Forelimb muscle (tissue), 1 donor: ENCODE results near the gene GPR101. TPM values are rescaled to one million over a fixed set of nuclear protein-coding genes. Genes with fewer than 3 reads are reported as not detected.

Source experiments
- DNase-seq: peaks from one replicate; pipeline ENCODE4 v3.0.0-alpha.2; 2013; ENCODE audit warnings: low read depth
- polyA plus RNA-seq: library from polyadenylated mRNA; unstranded; fragments of 120-200 nt; gene quantifications from one replicate; pipeline ENCODE4 v1.2.1, GENCODE V29; 2013; ENCODE audit not compliant: insufficient read length

Gene GPR101, protein sequence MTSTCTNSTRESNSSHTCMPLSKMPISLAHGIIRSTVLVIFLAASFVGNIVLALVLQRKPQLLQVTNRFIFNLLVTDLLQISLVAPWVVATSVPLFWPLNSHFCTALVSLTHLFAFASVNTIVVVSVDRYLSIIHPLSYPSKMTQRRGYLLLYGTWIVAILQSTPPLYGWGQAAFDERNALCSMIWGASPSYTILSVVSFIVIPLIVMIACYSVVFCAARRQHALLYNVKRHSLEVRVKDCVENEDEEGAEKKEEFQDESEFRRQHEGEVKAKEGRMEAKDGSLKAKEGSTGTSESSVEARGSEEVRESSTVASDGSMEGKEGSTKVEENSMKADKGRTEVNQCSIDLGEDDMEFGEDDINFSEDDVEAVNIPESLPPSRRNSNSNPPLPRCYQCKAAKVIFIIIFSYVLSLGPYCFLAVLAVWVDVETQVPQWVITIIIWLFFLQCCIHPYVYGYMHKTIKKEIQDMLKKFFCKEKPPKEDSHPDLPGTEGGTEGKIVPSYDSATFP
- polyA plus RNA-seq = not detected

DNA sequence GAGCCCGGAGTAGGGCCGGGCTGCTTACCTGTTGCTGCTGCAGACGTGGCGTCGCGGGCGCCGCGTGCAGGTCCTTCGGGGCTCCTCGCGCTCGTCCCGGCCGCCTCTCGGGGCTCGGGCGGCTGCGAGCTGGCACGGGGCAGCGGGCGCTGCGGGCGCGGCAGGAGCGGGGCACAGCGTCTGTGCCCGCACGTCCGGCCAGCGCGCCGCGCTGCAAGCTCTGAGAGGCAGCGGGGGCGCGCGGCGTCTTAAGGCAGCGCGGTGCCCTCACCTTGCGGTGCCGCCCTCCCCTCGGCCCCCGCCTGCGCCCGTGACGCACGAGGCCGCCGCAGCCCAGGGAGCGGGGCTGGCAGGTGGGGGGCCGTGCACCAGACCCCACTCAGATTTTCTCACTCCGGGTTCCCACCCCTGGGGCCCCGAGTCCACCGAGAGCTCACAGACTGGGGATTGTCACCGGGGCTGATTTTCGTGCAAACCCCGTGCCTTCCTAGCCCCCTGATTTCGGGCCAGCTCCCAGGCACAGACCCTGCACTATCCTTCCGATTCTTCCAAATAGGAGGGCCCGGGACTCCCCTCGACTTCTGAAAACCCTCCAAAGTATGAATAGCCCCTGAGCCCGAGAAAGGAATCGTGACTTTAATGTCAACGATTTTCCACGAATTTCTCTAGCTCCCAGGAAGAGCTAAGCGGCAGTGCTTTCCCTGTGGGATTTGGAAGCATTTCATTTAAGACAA lies at the start of gene GPR101:
Gene GPR101, minus strand, starts transcription at position 222 of the 734 bp plus-strand sequence. CDS start 2,321 bp downstream, outside the sequence.
- DNase-seq = no peak

DNA sequence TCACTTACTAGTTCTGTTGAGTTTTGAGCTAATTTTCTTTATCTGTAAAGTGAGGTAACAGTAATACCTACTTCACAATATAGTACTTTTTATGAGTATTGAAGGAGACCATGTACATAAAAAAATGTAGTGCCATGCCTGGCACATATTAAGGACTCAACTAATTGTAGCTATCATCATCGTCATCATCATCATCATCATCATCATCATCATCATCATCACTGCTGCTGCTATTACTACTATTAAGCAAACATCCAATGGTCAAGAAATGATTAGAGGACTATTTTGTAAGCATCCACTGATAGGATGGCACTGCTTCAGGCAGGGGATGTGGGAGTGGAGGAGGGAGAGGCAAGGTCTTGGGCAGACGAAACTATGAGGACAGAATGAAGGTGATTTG lies 47.4 kb upstream of the GPR101 start:
- no peak for DNase-seq

DNA sequence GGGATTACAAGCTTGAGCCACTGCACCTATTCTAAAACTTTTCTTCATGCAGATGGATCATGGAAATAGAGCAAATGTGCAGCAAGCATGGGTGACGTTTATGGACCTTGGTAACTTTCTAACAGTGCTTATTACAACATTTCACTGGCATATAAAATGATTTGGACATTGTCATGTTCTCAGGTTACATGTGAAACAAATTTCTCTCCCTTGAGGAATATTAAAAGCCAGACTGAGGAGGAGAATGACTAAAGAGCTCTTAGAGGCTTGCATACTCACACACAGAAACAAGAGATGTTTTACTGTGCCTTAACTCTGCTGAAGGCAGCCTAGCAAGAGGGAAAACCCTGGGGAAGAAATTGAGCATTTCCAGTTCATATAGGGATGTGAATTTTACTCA lies 38.6 kb upstream of the GPR101 start:
- DNase-seq = no peak

DNA sequence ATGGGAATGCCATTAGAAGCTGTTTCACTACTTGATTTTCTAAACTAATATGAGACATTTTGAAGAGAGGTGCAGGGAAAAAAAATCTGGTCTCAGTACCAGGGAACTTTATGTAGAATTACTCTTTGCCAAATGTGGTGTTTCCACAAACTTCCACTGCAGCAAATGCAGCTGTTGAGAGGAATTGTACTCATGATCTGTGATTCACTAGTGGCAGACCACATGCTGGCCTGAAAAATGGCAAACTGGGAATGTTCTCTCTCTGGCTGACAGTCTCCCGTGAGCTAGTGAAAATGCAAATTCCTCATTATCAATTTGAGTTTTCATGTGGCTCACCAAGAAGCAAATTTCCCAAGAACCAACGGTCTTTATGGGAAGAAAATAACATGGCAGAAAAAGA lies 37.8 kb upstream of the GPR101 start:
- no peak for DNase-seq

DNA sequence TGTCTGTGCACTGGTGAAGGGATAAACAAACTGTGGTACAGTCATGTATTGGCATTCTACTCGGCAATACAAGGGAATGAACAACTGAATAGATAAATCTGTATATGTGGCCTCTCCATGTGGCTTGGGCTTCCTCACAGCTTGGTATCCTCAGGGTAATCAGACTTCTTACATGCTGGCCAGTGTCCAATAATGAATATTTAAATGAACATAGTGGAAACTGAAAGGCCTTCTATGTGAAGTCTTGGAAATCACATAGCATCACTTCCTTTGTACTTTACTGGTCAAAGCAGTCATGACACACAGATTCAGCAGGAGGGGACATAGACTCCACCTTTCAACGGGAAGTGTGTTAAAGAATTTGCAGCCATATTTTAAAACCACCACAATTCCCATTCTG lies 33.4 kb upstream of the GPR101 start:
- DNase-seq = no peak

DNA sequence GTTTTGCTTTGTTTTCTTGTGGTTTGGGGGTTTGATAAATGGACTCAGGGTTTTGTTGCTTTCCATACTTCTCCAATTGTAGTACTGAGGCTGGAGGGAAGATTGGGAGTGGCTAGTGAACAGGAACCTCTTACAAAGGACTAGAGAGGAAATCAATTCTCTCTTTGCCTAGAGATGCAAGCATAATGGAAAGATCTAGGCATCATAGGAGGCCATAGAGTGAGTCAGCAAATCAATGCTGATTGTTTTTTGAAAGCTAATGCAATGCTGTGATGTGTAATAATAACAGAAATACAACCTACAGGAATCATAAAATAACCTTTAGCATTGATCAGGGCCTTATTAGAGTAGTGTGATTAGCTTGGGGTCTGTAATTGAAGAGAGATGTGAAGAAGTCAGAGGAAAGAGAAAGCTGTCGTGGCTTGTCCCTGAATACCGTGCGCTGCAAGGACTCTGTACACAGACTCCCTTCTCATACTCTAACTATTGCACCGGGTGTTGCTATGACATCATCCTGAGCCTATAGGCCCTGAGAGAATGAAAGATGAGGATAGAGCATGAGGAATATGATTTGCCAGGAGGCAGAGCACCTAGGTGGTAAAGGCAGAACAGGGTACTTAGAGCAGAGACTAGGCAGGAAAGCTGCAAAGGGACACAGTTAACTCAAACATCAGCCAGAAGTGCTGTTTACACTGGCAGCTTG lies 29.3 kb upstream of the GPR101 start:
- no peak for DNase-seq

DNA sequence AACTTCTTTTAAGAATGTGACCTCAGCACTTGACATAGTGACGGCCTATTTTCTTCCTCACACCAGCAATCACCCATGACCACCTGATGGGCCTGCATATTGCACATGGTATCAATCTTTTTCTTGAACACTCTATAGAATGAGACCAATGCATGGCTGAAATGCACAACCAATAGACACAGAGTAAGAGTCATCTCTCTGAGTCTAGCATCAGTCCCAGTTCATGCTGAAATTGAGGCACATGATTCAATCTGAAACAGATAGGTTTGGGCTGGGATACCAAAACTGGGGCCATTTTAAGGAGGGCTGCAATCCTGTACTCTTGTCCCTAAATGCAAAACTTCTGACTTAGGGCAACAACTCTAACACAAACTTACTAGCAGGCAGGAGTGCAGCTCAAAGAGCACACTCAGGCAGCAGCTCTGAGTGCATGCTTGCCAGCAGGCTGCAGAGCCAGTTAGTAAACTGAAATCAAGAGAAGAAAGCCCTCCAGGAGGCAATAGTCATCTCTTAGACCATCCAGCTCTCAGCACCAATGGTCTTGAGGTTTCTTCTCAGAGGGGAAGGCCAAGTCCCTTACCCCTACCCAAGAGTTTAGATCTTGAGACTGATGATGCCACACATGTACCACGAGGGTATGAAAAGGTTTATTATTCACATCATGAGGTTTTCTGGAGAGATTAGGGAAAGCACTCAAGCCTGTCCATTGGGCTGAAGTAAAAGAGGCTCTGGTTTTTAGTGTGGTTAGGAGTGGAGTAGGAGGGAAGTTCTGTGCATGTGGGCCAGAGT lies 24.7 kb upstream of the GPR101 start:
- no peak for DNase-seq

DNA sequence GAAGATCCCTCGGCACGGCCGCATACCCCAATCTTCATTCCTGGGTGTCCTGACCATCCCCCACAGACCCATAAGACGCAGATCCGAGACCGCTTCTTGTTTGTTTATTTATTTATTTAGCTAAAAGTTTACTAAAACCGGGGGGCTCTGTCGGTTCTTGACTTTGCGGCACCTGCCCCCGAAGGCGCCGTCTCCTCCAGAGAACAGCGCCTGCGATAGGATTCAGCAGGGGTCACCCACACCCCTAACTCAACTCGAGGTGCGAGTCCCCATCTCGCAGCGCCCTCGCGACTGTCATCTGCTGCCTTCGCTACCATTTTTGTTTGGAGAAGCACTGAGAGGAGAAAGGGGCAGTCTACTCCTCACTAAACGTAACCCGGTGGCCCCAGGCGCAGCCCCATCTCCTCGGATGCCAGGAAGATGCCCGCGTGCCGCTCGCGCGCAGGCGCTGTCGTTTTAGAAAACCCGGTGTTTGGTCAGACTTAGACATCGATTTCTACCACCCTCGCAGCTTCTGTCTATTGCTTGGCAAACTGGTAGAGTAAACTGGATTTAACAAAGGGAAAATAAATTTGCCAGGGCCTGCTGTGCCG lies 18.9 kb upstream of the GPR101 start:
- DNase-seq = no peak

DNA sequence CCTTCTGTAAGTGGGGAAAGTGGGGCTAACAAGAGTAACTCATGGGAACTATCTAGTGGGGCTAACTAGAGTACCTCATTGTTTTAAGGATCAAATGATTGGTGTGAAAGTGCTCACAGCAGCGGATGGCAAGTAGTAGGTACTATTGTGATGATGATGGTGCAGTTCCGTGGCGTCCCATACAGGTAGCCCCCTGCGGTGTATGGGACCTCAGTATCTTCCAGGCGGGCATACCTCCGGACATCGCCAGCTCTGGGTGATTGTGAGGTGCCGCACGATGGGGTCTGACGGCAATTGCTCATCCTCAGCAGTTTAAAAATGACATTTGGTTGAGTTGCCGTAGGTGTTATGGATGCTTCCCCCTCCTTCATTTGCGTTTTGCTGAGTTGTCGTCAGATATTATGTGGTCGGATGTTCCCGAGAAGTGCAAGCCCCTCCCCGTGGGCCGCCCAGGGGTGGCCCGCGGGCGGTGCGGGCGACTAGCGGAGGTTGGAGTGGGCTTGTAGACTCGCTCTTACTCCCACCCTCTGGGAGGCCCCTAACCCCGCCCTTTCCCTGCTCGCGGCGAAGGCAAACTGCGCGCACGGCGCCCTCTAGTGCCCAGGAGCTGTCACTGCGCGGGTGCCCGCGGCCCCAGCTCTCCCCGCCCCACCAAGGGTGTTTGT lies 18.3 kb upstream of the GPR101 start:
- DNase-seq = no peak

DNA sequence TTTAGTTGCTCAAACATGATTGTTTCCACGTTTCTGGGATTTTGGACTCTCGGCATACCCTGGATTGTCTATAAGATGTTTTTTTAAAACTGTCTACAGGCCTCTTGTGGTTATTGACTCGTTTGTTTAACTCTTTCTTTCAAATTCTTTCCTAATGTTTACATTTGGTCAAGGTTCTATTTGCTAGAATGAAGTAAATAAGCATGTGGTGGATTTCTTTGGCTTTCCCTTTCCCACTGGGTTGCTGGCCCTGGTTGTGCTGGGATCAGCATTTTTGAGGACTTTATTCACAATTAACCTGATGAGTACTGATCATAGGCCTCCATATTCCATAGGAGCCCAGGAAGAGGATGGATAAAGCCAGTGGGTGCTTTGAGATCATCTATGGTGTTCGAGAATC lies 11.1 kb upstream of the GPR101 start:
- no peak for DNase-seq

DNA sequence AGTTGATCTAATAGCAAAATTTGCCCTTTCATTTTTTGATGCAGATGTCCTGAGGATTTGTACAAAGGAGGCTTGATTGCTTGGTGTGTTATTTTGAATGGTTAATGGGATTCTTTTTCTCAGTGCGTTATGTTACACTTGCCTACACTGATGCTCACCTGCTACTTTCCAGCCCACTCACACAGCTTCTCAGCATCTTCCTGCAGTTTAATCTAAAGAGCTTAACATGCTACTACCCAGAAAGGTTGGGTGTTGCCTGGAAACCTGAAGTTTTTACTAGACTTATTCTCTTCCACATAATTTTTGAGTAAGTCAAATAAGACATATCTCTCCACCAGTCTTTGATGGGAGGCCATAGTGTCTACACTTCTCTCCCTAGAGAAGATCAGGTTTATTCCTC lies 9.9 kb upstream of the GPR101 start:
- DNase-seq = no peak

DNA sequence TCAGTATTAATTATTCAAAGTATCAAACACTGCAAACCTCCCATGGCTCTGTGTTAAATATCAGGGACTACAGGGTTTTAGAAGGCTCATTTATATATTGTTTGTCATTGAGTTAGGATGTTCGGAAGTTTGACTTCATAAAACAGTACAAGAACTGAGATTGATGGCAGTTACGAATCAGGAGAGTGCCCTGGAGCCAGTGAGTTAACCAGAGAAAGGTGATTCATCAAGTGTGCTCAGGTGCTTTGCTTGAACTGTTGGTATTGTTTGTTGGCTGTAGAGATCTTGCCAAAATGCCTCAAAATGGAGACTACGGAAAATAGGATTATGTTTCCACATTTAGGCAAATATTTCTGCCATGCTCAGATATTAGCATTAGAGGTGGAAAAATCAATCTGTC lies 7.5 kb upstream of the GPR101 start:
- DNase-seq = no peak

DNA sequence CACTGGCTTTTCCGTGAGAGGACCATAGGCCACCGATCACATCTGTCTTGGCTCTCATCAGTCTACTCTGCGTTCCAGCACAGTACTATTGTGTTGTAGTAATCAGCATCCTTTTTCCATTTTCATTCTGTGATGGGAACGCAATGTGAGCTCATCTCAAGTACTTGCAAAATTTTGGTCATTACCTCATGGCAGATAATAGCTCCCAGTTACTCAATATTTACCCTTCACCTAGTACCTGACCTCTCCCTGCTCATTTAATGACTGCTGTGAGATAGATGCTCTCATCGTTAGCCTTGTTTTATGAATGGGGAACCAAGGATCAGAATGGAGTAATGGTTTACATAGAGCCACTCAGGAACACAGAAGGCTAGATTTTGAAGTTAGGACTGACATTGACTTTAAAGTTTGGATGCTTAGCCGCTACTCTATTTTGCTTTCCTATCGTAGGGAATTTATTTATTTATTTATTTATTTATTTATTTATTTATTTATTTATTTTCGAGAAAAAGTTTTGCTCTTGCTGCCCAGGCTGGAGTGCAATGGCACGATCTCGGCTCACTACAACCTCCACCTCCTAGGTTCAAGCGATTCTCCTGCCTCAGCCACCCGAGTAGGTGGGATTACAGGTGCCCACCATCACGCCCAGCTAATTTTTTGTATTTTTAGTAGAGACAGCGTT lies 6.5 kb upstream of the GPR101 start:
- DNase-seq = no peak

DNA sequence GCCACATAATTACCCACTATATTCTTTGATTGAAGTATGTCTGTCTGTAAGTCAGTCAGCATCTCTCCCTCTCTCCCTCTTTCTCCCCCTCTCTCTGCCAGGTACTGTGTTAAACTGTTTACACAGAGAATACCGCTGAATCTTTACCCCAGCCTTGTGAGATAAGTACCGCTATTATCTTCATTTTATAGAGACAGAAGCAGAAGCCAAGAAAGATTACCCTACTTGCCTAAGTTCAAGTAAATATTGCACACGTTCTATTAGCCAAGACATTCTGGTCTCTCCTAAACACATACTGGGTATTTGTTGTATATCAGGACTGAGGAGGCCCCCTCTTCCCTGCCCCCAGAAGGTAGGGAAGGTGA lies 695 bp upstream of the GPR101 start:
- DNase-seq = no peak

DNA sequence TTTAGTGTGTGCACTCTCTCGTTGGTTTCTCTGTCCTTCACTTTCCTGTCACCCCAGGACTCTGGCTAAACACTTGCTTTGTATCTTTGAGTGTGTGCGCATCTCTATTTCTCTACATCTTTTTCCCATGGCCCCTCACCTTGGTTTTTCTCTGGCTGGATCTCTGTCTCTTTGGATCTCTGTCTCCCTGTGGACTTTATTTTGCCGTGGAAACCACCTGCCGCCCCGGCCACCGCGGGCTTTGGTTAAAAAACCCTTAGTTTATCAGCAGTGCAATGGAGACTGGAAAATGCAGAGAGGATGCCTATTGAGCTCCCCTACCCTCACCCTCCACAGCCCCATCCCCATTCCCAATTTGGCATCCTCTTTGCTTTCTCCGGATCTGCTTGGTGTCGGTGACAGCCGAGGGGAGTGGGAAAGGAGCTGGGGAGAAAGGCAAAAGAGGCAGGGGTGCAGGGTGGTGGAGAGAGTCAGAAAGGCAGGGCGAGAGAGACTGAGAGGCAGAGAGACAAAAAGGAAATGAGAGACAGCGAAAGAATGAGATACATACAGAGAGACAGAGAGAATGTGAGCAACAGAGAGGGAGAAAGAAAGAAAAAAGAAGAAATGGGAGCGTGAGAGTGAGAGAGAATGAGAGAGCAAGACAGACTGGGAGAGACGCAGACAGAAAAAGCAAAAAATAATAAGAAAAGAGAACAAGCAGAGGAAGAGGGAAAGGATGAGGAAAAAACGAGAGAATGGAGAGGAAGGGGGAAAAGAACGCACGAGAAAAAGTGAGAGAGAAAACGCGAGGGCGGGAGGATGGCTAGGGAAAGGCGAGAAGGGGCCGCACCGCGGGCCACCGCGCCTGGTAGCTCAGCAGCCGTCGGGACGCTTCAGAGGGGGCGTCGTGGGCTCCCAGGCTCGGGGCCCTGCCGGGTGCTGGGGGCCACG lies 688 bp downstream of the GPR101 start:
- DNase-seq = no peak

DNA sequence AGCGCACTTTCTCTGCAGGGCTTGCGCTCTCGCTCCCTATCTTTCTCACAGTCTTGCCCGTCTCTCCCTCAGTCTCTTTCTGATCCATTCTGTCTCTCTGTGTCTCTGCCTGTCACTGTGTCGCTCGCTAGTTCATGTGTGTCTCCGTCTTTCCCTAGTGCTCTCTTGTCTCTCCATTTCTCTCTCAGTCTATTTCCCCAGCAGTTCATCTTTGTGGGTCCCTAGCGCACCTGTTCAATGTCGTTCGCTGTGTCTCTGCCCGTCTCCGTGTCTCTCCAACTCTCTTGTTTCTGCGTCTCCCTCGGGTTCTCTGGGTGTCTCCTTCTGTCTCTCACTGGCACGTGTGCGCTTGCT lies 1.5 kb downstream of the GPR101 start:
- no peak for DNase-seq

DNA sequence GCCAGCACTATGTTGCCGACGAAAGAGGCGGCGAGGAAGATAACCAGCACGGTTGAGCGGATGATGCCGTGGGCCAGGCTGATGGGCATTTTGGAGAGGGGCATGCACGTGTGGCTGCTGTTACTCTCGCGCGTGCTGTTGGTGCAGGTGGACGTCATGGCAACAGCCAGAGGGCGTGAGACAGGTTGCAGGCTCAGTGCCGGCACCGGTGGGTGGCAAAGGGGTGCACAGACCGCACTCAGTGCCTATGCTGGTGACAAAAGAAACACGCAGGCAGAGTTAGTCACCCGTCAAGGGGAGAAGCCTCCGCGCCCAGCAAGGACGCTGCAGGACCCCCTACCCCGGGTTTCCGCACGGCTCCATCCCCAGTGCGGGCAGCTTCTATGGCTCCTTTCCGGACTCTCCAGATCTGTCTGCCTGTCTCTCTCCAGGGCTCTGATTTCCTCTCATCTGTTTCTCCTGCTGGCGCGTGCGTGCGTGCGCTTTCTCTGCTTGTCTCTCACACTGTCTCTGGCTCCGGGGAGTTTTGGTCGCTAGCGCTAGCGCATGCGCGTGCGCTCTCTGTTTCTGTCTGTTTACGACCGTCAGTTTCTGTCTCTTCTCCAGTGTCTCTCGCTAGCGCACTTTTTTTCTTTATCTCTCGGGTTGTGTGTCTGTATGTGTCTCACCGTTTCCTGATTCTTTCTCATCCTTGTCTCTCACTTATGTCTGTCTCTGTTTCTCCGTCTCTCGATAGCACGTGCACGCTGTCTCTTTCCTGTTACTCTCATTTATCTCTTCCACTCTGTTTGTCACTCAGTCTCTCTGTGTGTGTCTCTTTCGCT lies 2.1 kb downstream of the GPR101 start:
- no peak for DNase-seq

DNA sequence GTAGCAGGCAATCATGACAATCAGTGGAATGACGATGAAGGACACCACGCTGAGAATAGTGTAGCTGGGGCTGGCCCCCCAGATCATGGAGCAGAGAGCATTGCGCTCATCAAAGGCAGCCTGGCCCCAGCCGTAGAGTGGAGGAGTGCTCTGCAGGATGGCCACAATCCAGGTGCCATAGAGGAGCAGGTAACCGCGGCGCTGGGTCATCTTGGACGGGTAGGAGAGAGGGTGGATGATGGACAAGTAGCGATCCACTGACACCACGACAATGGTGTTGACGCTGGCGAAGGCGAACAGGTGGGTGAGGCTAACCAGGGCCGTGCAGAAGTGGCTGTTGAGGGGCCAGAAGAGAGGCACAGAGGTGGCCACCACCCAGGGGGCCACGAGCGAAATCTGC lies 2.8 kb downstream of the GPR101 start:
- DNase-seq = no peak
